IPS DF 6.9 (cell line): ENCODE data around the gene RNF222.
"Not testable (repeated sequence)": the region's sequence is repeated elsewhere in the genome, so short reads cannot be mapped to it uniquely, and the experiment has no call there.

Source experiments
- DNase-seq: peaks from one replicate; pipeline ENCODE4 v3.0.0-alpha.2; 2013; ENCODE audit warnings: low read depth, low spot score
- H3K27ac ChIP-seq: one replicate; pipeline ENCODE4 v1.5.1; 2013; ENCODE audit warnings: low read length, control low read depth
- H3K27me3 ChIP-seq: 2 replicates; pipeline ENCODE4 v1.6.1; 2013; ENCODE audit warnings: mild to moderate bottlenecking, low read length; ENCODE audit not compliant: control insufficient read depth, insufficient read depth
- H3K36me3 ChIP-seq: 2 replicates; pipeline ENCODE4 v1.6.1; 2013; ENCODE audit warnings: low read length; ENCODE audit not compliant: control insufficient read depth, insufficient read depth
- H3K4me1 ChIP-seq: 2 replicates; pipeline ENCODE4 v1.6.1; 2013; ENCODE audit warnings: low read length; ENCODE audit not compliant: control insufficient read depth, insufficient read depth
- H3K4me3 ChIP-seq: 2 replicates; pipeline ENCODE4 v1.5.1; 2013; ENCODE audit warnings: mild to moderate bottlenecking, low read length
- H3K9me3 ChIP-seq: 2 replicates; pipeline ENCODE4 v1.6.1; 2013; ENCODE audit warnings: low read length, inconsistent platforms; ENCODE audit not compliant: control insufficient read depth, insufficient read depth
- WGBS: extraction: QIAGEN DNeasy Blood & Tissue Kit; methylation state at CpG from one replicate; pipeline ENCODE4 v1.1.7; 2013; ENCODE audit warnings: mixed read lengths, missing lambda C conversion rate; ENCODE audit not compliant: insufficient read length, insufficient coverage; 5-methylcytosine and 5-hydroxymethylcytosine counted together

The RNF222 gene

GRCh38 chr17:8382880-8383142 lies 14.8 kb downstream of the RNF222 start:
- Histone ChIP-seq H3K4me1 (no peaks in the 10 kb centered on the region), H3K36me3 (peaks cover 26% of the 10 kb centered on the region; the same call in 1 of the 2 replicates), H3K27ac (no peak overlapping the region), H3K27me3 (no peaks in the 10 kb centered on the region), H3K4me3 (peak overlapping the region; percentile 79), H3K9me3 (no peaks in the 10 kb centered on the region)
- WGBS = no CpG with 5 or more reads among the region's 15 CpGs
- DNase-seq = no peak

- WGBS = no CpG with 5 or more reads among the region's 27 CpGs
- peak overlapping the region; percentile 79; the same call in 1 of the 2 replicates for H3K4me3 ChIP-seq
- DNase-seq = no peak
- no peaks in the 10 kb centered on the region for H3K9me3 ChIP-seq
- H3K36me3 ChIP-seq = peaks cover 26% of the 10 kb centered on the region; the same call in 1 of the 2 replicates
- H3K4me1 ChIP-seq = no peaks in the 10 kb centered on the region
- H3K27me3 ChIP-seq = no peaks in the 10 kb centered on the region
- no peak overlapping the region for H3K27ac ChIP-seq
Observed at GRCh38 chr17:8382052-8382879, 15.4 kb downstream of the RNF222 start.

- no CpG with 5 or more reads among the region's 3 CpGs for WGBS
- no peak for DNase-seq
- Histone ChIP-seq H3K4me1 (peaks cover 1% of the 10 kb centered on the region; the same call in 1 of the 2 replicates), H3K27ac (no peak overlapping the region), H3K27me3 (no peaks in the 10 kb centered on the region), H3K9me3 (no peaks in the 10 kb centered on the region), H3K4me3 (no peak overlapping the region), H3K36me3 (peaks cover 26% of the 10 kb centered on the region; the same call in 1 of the 2 replicates)
Observed at GRCh38 chr17:8380049-8380448, 17.6 kb downstream of the RNF222 start.

GRCh38 chr17:8378117-8378516 lies 19.5 kb downstream of the RNF222 start:
- H3K9me3 ChIP-seq, H3K4me1 ChIP-seq, H3K4me3 ChIP-seq, H3K27ac ChIP-seq, H3K27me3 ChIP-seq, DNase-seq: not testable (repeated sequence)
- no CpG with 5 or more reads among the region's 8 CpGs for WGBS
- peaks cover 26% of the 10 kb centered on the region; the same call in 1 of the 2 replicates for H3K36me3 ChIP-seq

- peaks cover 1% of the 10 kb centered on the region; the same call in 1 of the 2 replicates for H3K4me1 ChIP-seq
- H3K36me3 ChIP-seq = peaks cover 26% of the 10 kb centered on the region; the same call in 1 of the 2 replicates
- WGBS = no CpG with 5 or more reads among the region's 4 CpGs
- H3K9me3 ChIP-seq = no peaks in the 10 kb centered on the region
- no peaks in the 10 kb centered on the region for H3K27me3 ChIP-seq
- no peak overlapping the region for H3K4me3 ChIP-seq
- H3K27ac ChIP-seq = no peak overlapping the region
- DNase-seq = no peak
Observed at GRCh38 chr17:8377422-8377821, 20.2 kb downstream of the RNF222 start.

GRCh38 chr17:8376271-8377067 lies 21.2 kb downstream of the RNF222 start, which contains the start of gene KRABD2:
KRABD2 (minus strand) TSS chr17:8376704.
- H3K27me3 ChIP-seq = no peaks in the 10 kb centered on the region
- WGBS = no CpG with 5 or more reads among the region's 41 CpGs
- no peak within 1 kb of the TSS for H3K27ac ChIP-seq
- no peaks in the 10 kb centered on the region for H3K9me3 ChIP-seq
- H3K4me3 ChIP-seq = peak within 1 kb of the TSS; percentile 56; the same call in 1 of the 2 replicates
- DNase-seq = peak; percentile 77
- peaks cover 21% of the 10 kb centered on the region; the same call in 1 of the 2 replicates for H3K36me3 ChIP-seq
- peaks cover 1% of the 10 kb centered on the region; the same call in 1 of the 2 replicates for H3K4me1 ChIP-seq

- Histone ChIP-seq H3K4me3 (peak overlapping the region; percentile 56; the same call in 1 of the 2 replicates), H3K9me3 (no peaks in the 10 kb centered on the region), H3K27me3 (no peaks in the 10 kb centered on the region), H3K4me1 (peaks cover 1% of the 10 kb centered on the region; the same call in 1 of the 2 replicates), H3K36me3 (peaks cover 14% of the 10 kb centered on the region; the same call in 1 of the 2 replicates), H3K27ac (no peak overlapping the region)
- DNase-seq = no peak
- WGBS = no CpG with 5 or more reads among the region's 18 CpGs
Observed at GRCh38 chr17:8375738-8376259, 21.8 kb downstream of the RNF222 start.

- not testable (repeated sequence) for DNase-seq, H3K4me1 ChIP-seq, H3K27ac ChIP-seq, H3K9me3 ChIP-seq, H3K27me3 ChIP-seq, H3K4me3 ChIP-seq
- peaks cover 12% of the 10 kb centered on the region; the same call in 1 of the 2 replicates for H3K36me3 ChIP-seq
- WGBS = no CpG with 5 or more reads among the region's 26 CpGs
Observed at GRCh38 chr17:8373856-8374255, 23.8 kb downstream of the RNF222 start.

- no peak overlapping the region for H3K27ac ChIP-seq
- peaks cover 8% of the 10 kb centered on the region; the same call in 1 of the 2 replicates for H3K36me3 ChIP-seq
- no peak overlapping the region for H3K4me3 ChIP-seq
- no peak for DNase-seq
- no peaks in the 10 kb centered on the region for H3K27me3 ChIP-seq
- H3K4me1 ChIP-seq = peaks cover 1% of the 10 kb centered on the region; the same call in 1 of the 2 replicates
- WGBS = no CpG with 5 or more reads among the region's 7 CpGs
- no peaks in the 10 kb centered on the region for H3K9me3 ChIP-seq
Observed at GRCh38 chr17:8372422-8372821, 25.2 kb downstream of the RNF222 start.

- Histone ChIP-seq H3K9me3 (no peaks in the 10 kb centered on the region), H3K36me3 (peaks cover 8% of the 10 kb centered on the region; the same call in 1 of the 2 replicates), H3K4me3 (no peak overlapping the region), H3K27me3 (no peaks in the 10 kb centered on the region), H3K27ac (no peak overlapping the region), H3K4me1 (peaks cover 1% of the 10 kb centered on the region; the same call in 1 of the 2 replicates)
- WGBS = no CpG with 5 or more reads among the region's 4 CpGs
- DNase-seq = no peak
Observed at GRCh38 chr17:8371786-8372185, 25.8 kb downstream of the RNF222 start.
